ENCODE results near the gene ANO3. TPM values are rescaled to one million over a fixed set of nuclear protein-coding genes. Genes with fewer than 3 reads are reported as not detected.

ANO3 gene
- total and polyA plus RNA-seq, 2 of the 4 experiments (the other 2 are of a cell fraction): 0.02 to 0.18 TPM

DNA sequence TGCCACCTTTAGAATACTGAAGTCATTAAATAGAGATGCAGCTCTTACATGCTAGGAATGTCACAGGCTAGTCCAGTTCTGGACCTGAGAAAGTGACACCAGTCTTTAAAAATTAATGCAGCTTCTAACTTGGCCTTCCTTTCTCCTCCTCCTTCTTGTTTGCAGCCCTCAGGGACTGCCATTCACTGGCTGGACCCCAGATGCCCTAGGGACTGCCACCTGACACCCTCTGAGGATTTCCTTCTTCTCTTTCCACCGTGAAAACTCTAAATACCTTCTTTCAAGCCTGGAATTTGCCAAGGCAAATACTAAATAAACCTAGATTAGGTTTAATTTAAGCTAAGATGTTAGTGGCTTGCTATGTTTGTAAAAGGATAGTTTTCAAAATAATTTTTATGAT, 161.7 kb downstream of the ANO3 start:
- H3K27ac ChIP-seq (ENCODE audit: insufficient read depth, low read length): no peak overlapping the region
- no peak overlapping the region for H4K8ac ChIP-seq (ENCODE audit: low read depth in 2 of 2, low read length in 2 of 2)
- no peak overlapping the region for H3K14ac ChIP-seq (replicated peaks; ENCODE audit: low read depth, low read length)
- ATAC-seq (ENCODE audit: low read depth): no peak
- no peak overlapping the region for H3K4ac ChIP-seq (ENCODE audit: low read depth, low read length)
- no CpG with 5 or more reads among the region's 1 CpG for WGBS, 2 experiments (ENCODE audit: extremely low coverage in 2 of 2, insufficient read length in 1 of 2)
- no peaks in the 10 kb centered on the region for H3K9me3 ChIP-seq (ENCODE audit: control insufficient read depth, insufficient read depth, low read length)
- no peak overlapping the region for H3K23ac ChIP-seq (ENCODE audit: low read depth, low read length)
- no peaks in the 10 kb centered on the region for H3K36me3 ChIP-seq (ENCODE audit: control insufficient read depth, insufficient read depth, low read length)
- H3K56ac ChIP-seq (ENCODE audit: extremely low read depth, insufficient read depth, low read length): no peak overlapping the region
- in situ Hi-C loops (cut with MboI; ENCODE audit: low sequenced_read_pairs) (no loop called here), intact Hi-C loops (cut with micrococcal nuclease) (no loop called here), dilution Hi-C loops (cut with HindIII; ENCODE audit: low sequenced_read_pairs, unreplicated experiment) (no loop called here)
- H2AK9ac ChIP-seq (replicated peaks; ENCODE audit: low read depth, low read length, poor library complexity): no peak overlapping the region
- H3K9ac ChIP-seq (ENCODE audit: low read depth, low read length): no peak overlapping the region
- no peak overlapping the region for H4K91ac ChIP-seq (ENCODE audit: insufficient read depth, low read depth, low read length)
- DNase-seq: no peak
- no peak overlapping the region for H2BK15ac ChIP-seq (ENCODE audit: low read depth, low read length)
- H4K5ac ChIP-seq (ENCODE audit: low read depth, low read length): no peak overlapping the region
- H3K4me1 ChIP-seq (ENCODE audit: control insufficient read depth, insufficient read depth, low read length): no peaks in the 10 kb centered on the region
- POLR2A ChIA-PET (ENCODE audit: unreplicated experiment): no interaction called here
- CTCF ChIA-PET: interaction anchor here (1.5 kb wide), 1 partner anchor 197 kb away, joined by 3 read pairs; no protein-coding TSS in a partner anchor
- H3K4me2 ChIP-seq (ENCODE audit: low read depth, low read length): no peak overlapping the region
- no peak overlapping the region for H2BK20ac ChIP-seq (ENCODE audit: low read depth, low read length)
- no peak overlapping the region for H2AK5ac ChIP-seq (ENCODE audit: low read depth, low read length)
- no peak overlapping the region for H2BK120ac ChIP-seq (ENCODE audit: low read depth, low read length)
- no peaks in the 10 kb centered on the region for H4K20me1 ChIP-seq (ENCODE audit: insufficient read depth, low read length)
- H3K4me3 ChIP-seq (ENCODE audit: insufficient read depth, low read depth, low read length): no peak overlapping the region
- H2BK5ac ChIP-seq (ENCODE audit: low read depth, low read length, poor library complexity, severe bottlenecking): no peak overlapping the region
- H3K9me1 ChIP-seq (ENCODE audit: insufficient read depth, low read length): no peaks in the 10 kb centered on the region
- no TSS peak for BruUV-seq (replicated peaks)
- no peaks in the 10 kb centered on the region for H3K27me3 ChIP-seq (ENCODE audit: control insufficient read depth, insufficient read depth, low read length)
- no peak for TF ChIP-seq RFX5 (IDR thresholded peaks at IDR 0.05; ENCODE audit: low read depth, low read length)
- TF ChIP-seq RAD21 (IDR thresholded peaks at IDR 0.05; ENCODE audit: low read length): no peak
- TF ChIP-seq CEBPB (IDR thresholded peaks at IDR 0.05; ENCODE audit: low read depth, low read length): no peak
- no peak for TF ChIP-seq FOS (IDR thresholded peaks at IDR 0.05; ENCODE audit: low read depth, low read length)
- no peak for TF ChIP-seq CTCF (conservative IDR thresholded peaks at IDR 0.05; ENCODE audit: low read depth, low read length)
- no peak for TF ChIP-seq RCOR1 (IDR thresholded peaks at IDR 0.05; ENCODE audit: insufficient replicate concordance, low read length)
- no peak for TF ChIP-seq MAZ (IDR thresholded peaks at IDR 0.05; ENCODE audit: borderline replicate concordance, low read depth, low read length)
- TF ChIP-seq MAFK (IDR thresholded peaks at IDR 0.05; ENCODE audit: low read depth, low read length): no peak
- TF ChIP-seq USF2 (IDR thresholded peaks at IDR 0.05; ENCODE audit: low read depth, low read length): no peak
- no peak for TF ChIP-seq MXI1 (IDR thresholded peaks at IDR 0.05; ENCODE audit: borderline replicate concordance, low read depth, low read length)
- TF ChIP-seq ELK1 (IDR thresholded peaks at IDR 0.05; ENCODE audit: borderline replicate concordance, low read depth, low read length): no peak
- no peak for TF ChIP-seq BHLHE40 (IDR thresholded peaks at IDR 0.05; ENCODE audit: low read depth, low read length)
- no peak overlapping the region for H2AFZ ChIP-seq (replicated peaks; ENCODE audit: low read length, poor library complexity)
- H3K18ac ChIP-seq (ENCODE audit: low read depth, low read length): no peak overlapping the region
- no peaks in the 10 kb centered on the region for H3K79me1 ChIP-seq (ENCODE audit: low read depth in 1 of 2, low read length in 2 of 2)
